Measurements from ENCODE around the gene DPYSL5.
A peak's percentile ranks its signal among the peaks of the same experiment; 100 is the strongest.
"Not testable (repeated sequence)": the region's sequence is repeated elsewhere in the genome, so short reads cannot be mapped to it uniquely, and the experiment has no call there.

The DPYSL5 gene, protein sequence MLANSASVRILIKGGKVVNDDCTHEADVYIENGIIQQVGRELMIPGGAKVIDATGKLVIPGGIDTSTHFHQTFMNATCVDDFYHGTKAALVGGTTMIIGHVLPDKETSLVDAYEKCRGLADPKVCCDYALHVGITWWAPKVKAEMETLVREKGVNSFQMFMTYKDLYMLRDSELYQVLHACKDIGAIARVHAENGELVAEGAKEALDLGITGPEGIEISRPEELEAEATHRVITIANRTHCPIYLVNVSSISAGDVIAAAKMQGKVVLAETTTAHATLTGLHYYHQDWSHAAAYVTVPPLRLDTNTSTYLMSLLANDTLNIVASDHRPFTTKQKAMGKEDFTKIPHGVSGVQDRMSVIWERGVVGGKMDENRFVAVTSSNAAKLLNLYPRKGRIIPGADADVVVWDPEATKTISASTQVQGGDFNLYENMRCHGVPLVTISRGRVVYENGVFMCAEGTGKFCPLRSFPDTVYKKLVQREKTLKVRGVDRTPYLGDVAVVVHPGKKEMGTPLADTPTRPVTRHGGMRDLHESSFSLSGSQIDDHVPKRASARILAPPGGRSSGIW

DNA sequence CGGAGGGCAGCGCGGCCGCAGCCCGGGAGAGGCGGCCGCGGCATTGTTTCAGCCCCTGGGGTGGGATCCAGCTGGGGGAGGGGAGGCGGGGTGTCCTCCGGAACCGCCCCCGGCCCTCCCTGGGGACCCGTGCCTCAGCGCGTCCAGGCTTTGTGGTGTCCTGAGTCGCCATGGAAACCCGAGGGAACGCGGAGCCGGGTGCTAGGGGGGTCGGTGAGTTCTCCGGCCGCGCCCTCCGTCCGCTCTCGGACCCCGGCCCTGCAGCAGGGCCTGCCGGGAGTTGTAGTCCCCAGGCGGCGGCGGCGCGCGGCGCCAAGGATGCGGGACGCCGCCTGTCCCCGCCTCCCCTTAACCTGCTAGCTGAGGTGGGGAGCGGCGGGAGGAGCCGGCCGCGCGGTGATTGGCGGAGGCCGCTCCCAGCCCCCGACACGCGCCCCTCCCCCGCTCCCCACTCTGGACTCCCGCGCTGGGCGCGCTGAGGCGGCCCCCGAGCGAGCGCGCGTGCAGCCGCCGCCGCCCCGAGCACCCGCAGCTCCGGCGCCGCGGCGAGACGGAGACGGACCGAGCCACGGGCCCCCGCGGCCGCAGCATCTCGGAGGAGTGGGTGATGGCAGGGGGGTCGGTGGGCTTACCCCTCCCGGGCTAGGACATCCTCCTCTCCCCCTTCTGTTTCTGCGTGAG lies at the start of gene DPYSL5:
TSS of gene DPYSL5 (plus strand) at position 478 of the 681 bp plus-strand sequence. CDS start 50,368 bp downstream, outside the sequence.
- DNase-seq: peak; percentile 60 to 96

DNA sequence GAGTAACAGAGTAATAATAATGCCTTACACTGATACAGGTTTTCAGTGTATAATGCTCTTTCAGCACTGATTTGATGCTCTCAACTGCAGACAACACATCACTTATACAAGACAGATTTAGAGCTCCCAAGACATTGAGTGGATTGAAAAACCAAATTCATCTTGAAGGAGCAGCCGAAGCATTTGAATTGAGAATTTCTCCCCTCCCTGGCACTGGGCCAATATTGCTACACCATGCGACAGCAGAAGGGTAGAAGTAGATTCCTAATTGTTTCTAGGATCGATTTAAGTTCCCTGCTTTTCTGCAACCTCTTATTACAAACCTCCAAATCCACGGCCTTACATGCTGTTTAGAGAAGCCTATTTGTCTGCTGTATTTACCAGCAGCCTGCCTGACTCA lies 46.6 kb upstream of the DPYSL5 start:
- no peak for DNase-seq

DNA sequence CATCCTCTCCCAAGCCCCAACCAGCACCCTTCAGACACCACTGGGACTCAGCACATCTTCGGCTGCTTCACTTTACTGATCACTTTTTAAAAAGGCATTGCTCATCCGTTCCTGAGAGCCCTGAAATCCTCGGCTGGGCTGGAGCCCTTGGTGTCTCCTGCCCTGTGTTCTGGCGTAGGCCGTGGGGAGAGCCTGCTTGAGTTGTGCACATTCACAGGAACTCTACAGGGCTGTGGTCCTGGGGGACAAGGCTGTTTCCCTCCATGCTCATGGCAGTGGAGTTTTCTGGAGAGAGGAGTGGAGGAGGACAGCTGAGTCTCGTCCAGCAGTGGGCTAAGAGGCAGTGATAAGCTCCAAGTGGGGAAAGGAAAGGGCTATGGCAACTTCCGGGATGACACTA lies 46.1 kb upstream of the DPYSL5 start:
- DNase-seq: no peak

DNA sequence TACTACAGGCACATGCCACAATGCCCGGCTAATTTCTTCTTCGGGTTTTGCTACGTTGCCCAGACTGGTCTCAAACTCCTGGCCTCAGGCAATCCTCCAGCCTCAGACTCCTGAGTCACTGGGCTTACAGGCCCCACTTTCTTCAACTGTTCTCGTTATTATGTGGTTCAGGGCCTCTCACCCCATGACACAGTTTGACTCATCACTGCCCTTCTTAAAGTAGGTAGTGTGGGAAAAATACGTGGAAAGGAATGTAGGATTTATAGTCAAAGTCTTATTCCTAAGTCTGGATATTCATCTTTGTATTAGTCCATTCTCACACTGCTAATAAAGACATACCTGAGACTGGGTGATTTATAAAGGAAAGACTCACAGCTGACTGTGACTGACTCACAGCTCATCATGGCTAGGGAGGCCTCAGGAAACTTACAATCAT lies 42.7 kb upstream of the DPYSL5 start:
- no peak for DNase-seq

DNA sequence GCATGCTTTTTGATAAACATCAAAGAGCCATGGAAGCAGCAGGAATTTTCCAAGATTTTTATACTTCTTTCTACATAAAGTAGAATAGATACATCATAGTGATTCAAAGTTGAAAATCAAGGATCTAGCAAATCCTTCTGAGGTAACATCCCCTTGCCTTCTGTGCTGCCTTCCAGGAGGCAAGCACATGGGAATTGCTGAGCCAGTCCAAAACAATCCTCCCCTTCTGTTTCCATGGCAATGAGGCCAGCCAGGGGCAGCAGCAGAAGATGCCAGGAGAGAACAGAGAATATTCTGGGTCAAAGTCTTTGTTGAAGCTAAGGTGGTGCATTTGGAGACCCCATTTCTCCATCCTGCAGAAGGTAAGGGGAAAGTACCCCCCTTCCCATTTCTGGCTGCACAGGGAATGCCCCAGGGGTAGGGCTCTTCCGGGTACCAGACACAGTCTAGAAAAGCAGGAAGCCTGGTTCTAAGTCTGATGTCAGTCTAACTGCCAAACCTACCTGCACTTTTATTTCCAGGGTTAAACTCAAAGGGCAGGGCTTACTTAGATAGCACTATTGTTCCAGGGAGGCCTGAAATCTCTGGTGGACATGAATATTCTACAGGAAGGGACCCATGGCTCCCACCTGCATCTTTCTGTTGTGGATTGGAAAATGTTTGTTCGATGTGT lies 40.0 kb upstream of the DPYSL5 start:
- DNase-seq: no peak

DNA sequence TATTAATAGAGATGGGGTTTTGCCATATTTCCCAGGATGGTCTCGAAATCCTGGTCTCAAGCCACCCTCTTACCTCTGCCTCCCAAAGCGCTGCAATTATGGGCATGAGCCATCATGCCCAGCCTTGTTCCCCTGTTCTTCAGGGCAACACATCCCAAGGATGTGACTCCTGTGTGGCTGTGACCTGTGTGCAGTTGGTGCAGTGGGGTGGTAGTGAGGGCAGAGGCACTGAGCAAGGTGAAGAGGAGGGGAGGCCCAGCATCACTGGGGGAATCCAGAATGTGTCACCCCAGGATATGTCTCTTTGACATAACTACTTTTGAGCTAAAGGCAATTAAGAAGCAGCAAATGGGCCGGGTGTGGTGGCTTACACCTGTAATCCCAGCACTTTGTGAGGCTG lies 38.7 kb upstream of the DPYSL5 start:
- DNase-seq: no peak

DNA sequence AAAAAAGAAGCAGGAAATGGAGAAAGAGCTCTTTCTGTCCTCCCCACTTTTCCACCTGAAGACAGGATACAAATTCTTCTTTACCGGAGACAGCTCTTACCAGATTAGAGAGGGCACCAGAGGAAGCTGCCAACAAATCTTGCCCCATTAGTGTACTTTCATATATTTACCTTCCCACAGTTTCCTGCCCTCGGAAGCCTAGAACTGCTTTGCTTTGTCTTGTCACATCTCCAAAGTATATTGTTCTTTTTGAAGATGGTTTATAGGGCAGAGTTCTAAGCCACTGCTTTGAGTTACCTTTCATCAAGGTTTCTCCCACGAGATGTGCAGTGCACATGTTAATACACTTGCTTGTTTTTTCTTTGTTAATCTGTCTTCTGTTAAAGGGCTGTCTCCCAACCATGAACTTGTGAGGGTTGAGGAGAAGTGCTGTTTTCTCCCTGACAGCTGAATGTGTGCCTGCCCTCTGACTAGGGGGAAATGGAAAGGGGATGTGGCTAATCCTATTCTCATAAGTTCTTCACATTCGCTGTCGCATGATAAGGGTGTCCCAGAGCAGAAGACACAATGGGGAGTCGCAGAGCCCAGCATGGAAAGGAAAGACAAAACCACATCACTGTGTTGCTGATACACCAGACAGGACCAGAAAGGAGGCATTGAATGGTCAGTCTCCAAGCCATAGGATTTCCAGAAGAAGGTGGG lies 37.9 kb upstream of the DPYSL5 start:
- DNase-seq: no peak

DNA sequence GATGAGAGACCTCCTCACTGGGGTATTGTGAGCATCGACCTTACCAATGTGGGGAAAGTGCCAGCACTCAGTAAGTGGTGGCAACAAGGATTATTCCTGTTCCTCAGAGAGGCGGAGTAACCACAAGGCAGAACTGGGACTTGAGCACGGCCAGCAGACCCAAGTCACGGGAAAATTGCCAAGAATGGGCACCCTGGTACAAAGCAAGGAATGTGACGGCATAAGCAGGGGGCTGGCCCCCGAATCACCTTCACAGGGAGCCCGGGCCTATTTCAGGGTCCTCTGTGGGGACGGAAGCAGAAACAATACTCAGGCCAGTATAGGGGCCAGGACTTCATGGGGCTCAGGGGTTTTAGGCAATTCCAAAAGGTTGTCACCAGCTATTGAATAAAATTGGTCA lies 36.7 kb upstream of the DPYSL5 start:
- no peak for DNase-seq

DNA sequence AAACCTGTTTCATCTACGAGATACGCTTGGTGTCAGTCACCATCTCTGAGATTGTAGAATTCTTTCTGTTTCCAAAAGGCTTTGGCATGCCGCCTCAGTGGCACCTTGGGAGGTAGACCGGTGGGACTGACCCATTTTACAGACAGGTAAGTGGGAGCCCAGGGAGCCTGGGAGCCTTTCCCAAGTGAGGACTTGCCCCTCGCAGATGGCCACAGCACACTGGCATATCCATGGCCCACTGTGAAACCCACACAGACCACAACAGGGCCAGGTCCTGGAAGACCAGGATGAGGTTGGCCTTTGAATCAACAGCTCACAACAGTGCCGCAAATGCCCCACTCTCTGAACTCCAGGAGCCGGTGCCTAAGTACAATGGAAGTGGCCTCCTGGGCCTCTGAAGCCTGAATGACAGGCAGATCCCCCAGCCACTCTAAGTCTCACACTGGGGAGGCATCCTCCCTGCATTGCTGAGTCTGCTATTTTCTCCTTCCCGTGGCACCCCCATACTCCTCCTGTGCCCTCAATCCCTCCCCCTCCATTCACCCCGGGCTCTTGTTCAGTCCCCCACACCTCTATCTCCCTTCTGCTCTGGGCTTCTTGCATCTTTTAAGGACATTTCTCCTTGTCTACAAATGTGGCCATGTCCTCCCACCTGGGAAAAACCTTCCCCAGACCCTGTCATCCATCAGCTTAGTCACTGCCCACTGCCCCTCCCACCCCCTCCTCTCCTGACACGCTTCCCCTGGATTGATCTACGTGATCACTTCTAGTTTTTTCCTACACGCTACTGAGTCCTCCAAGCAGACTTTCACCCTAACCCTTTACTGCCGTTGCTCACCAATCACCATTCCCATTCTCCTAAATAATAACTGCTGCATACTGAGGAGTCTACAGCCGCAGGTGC lies 35.9 kb upstream of the DPYSL5 start:
- no peak for DNase-seq

DNA sequence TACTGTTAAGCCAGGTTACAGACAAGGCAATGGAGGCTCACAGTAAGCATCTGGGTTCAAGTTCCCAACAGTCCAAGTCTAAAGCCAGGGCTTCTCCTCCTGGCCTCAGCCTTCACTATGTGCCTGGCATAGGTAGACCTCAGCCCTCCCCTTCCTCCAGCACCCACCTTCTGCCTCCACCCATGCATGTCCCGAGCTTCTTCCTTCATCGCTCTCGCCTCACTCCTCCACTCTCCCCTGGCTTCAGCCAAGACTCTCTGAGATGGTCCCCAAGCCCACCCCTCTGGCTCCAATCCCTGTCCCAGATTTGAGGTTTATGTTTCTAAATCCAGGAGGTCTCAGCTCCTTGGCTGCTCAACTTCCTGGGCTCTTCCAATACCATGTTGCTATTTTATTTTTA lies 35.2 kb upstream of the DPYSL5 start:
- DNase-seq: no peak

DNA sequence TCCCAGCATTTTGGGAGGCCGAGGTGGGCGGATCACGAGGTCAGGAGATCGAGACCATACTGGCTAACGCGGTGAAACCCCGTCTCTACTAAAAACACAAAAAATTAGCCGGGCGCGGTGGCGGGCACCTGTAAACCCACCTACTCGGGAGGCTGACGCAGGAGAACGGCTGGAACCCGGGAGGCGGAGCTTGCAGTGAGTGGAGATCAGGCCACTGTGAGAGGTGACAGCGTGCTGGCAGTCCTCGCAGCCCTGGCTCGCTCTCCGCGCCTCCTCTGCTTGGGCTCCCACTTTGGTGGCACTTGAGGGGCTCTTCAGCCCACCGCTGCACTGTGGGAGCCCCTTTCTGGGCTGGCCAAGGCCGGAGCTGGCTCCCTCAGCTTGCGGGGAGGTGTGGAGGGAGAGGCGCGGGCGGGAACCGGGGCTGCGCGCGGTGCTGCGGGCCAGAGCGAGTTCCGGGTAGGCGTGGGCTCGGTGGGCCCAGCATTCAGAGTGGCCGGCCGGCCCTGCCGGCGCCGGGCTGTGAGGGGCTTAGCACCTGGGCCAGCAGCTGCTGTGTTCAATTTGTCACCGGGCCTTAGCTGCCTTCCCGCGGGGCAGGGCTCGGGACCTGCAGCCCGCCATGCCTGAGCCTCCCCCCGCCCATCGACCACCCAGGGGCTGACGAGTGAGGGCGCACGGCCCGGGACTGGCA lies 33.7 kb upstream of the DPYSL5 start:
- not testable (repeated sequence) for DNase-seq

DNA sequence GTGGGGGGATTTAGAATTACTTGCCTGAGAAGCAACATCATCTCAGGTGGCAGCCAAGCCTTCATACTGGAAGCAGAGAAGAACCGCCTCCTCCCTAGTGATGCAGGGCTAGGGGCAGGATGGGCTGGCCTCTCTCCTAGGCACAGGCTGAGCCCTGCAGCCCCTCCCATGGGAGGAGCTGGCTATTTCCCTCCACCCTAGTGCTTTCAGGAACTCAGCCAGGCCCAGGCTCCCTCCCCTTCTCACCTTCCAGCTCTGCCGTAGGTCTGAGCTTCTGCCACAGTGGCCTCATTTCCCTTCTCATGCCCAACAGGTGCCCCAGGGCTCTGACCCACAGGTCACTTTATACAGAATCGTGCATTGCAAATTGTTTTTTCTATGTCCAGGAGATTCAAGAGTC lies 31.0 kb upstream of the DPYSL5 start:
- peak in 1 of 2 experiments; percentile 19 for DNase-seq

DNA sequence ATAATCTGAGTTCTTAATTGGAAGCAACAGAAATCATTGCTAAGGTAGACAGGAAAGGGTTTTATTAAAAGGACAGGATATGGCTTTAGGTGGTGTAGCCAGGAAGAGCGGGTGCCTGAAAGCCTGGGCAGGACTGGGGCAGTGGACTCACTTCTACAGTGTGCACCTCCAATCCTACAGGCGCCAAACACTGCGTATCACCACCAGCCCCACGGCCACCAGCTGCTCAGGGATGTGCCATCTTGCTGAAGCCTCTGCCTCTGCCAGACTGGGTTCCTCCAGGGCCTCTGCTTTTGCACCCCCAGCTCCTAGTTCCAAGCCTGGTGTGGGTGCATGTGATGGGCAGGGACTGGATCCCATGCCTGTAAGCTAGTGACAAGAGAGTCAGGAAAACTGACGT lies 29.7 kb upstream of the DPYSL5 start:
- DNase-seq: no peak

DNA sequence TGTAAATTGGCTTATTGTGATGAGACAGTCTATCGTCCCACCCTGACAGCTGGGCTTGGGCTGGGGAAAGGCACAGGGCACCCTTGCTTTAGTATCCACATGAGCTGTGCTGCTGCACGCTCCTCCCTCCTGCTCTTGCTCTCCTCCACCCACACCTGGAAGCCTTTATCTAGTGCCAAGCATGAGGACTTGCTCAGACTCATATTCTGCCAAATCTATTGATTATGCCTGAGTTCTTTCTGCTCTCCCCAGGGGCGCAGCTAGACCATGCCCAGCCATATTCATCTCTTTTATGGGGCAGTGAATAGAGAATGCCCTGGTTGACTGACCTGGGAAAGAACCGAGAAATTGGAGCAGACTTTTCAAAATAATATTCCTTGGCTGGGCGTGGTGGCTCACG lies 29.0 kb upstream of the DPYSL5 start:
- no peak for DNase-seq

DNA sequence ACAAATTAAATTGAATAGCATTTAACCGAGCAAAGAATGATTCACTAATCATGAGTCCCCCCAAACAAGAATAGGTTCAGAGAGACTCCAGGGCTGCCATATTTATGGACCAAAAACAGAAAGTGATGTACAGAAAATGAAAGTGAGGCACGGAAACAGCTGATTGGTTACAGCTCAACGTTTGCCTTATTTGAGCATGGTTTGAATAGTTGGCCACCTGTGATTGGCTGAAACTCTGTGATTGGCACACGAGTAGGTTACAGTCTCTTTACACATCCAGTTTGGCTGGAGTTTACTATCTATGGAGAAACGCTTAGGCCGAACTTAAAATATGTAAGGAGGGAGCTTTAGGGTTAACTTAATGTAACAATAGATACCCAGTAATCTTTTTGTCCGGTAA lies 27.0 kb upstream of the DPYSL5 start:
- DNase-seq: no peak

DNA sequence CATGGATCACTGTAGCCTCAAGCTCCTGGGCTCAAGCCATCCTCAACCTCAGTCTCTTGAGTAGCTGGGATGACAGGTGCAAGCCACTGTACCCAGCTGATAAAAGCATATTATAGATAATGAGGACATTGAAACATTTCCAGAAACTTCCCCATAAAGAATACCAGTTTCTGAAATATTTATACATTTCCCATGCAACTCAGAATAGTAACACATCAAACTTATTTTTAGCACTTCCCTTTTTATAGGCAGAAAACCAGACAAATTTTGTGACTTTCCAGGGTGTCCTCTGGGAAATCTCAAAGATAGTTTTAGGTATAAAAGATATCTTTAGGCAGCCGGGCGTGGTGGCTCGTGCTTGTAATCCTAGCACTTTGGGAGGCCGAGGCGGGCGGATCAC lies 25.1 kb upstream of the DPYSL5 start:
- no peak for DNase-seq

DNA sequence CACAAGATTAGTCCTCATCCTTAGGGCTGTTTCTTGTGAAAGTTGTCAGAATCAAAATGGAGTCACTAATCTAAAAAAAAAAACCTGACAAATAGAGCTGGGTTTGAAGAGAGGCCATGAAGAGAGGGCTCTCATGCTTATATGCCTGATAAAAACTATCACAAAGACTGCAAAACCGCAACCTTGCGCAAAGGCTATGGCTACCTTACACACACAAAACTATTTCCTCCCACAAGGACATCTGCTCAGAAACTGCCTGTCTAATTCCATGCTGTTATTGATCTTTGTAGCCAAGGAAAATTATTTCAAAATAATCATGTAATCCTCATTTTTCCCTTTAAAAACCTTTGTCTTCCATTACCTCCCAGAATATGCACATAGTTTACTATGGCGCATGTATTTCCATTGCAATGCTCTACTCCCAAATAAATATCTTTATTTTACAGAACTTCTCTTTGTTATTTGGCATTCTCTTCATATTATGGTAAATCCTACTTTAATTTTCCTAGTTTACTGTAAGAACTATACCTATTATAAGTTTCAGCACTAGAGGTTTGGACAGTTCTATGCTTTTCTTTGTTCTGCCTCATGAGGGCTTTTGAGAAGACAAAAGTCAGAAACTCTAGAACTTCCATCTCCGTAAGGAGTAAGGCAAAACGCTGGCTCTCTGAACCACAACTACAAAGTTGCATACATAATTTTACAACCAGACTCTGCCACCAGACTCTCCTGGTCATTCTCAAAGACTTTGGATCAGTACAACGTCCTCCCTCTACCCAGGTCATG lies 9.6 kb upstream of the DPYSL5 start:
- DNase-seq: no peak

DNA sequence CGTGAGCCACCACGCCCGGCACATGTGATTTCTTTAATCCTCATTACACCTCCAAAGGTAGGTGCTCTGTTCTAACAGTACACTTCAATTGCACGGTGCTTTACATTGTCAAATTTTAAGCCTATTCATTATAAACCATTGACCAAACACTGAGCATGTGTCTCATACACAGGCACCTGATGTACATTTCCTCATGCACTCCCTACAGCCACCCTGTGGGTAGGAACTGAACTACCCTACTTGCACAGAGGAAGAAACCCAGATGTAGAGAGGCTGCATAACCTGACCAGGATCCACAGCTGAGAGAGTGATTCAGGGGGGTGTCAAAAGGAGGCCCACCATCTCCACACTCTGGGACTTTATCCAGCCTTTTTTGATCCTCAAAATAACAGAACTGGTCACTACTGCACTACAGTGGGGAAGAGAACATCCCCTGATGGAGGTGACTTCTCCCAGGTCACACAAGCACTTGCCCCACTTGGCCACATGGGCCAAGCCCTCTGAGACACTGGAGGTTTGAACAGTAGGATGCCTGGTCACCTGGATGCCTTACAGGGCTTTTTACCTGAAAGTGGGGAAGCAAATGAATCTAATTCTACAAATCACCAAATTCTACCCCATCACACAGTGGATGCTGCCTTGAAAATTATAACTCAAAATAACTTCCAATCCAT lies 6.9 kb upstream of the DPYSL5 start:
- peak in 1 of 2 experiments; percentile 20 for DNase-seq

DNA sequence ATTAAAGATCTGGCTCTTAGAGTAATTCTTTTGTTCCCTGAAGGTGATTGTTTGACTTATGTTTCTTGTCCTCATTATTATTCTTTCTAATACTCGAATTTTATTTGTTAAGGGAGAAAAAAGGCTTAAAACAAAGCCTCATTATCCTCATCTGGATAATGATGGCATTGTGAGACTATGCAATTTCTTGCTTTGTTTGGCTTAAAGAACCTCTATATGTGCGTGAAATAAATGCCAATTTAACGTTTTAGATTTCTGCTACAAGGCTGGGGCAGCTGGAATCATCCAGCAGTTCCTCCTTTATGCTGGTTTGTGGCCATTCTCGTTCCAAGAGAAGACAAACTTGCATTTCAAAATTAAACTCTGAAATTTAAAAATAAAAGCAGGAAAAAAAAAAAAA lies 4.9 kb upstream of the DPYSL5 start:
- DNase-seq: no peak

DNA sequence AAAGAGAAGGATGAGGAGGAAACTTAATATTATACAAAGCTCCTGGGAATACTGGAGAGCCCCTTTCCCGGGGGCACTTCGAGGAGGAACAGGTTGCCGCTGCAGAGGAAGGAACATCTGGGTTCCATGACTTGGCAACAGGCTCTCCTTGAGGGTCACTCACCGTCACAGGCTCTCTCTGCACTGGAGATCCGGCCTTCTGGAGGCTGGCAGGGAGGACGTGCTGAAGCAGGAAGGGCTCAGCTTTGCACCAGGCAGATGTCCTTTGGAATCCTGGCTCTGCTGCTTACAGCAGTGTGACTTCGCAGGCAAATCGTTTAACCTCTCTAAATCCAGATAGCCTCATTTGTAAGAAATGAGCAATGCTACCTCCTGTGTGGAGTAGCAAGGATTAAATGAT lies 2.9 kb upstream of the DPYSL5 start:
- DNase-seq: no peak
